Posterior cingulate gyrus (tissue), 11 donors: ENCODE data around the gene ARHGAP6.
A peak's percentile ranks its signal among the peaks of the same experiment; 100 is the strongest.
"Not testable (repeated sequence)": the region's sequence is repeated elsewhere in the genome, so short reads cannot be mapped to it uniquely, and the experiment has no call there.

ENCODE experiments used
- DNase-seq, 10 donors: peaks; one replicate each; pipeline versions ENCODE4 v3.0.0 to v3.0.0-alpha.2; 2020 to 2021; ENCODE audit warnings: mixed read lengths in 3 of 10
- intact Hi-C: fragments of 100-400 bp; cut with DNase I; formaldehyde crosslinking; loops from one replicate; pipeline ENCODE4 v1.15.1; 2023

Gene ARHGAP6

DNA sequence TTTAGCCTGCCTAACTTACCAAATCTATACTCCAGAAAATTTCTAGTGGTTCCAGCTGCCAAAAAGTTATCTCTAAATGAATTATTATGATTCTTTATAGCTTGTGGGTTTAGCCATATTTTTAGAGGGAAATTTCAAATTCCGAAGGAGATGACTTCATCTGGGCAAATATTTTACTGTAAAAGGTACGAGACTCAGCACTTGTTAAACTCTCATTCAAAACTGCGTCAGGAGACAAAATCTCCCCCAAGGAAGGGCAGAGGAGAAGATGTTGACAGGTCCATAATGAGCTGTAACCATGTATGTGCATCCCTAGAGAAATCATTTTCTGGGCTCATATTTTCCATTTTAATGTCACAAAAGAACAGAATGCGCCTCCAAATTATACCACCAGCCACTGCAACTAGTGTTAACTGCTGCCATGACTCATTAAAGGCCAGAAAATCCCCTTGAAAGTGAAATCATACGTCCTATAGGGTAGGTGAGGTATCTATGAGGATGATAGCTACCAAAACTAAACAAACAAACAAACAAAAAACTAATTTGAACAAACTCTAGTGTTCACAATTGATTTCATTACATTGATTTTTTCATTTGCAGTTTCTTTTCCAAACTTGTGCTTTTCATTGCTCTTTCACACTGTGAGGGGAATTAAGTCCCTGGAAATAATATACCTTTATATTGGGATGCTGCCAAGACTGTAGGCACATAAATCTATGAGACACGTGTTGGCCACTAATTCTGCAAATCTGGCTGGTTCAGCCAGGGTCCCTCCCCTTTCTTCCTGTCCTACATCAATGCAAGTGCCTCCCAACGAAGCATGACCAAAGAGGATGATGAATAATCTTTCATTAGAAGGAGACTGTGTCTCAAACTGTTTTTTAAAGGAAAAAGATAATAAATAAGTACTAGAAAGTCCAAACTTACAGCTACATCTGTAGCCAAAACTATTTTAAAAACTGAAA, 85.8 kb downstream of the ARHGAP6 start:
- intact Hi-C loops, result no loop called here

GRCh38 chrX:11578301-11578700, 87.4 kb downstream of the ARHGAP6 start:
- DNase-seq, intact Hi-C loops: not testable (repeated sequence)

More for the DNA sequence above, 85.8 kb downstream of the ARHGAP6 start:
- no peak for DNase-seq

GRCh38 chrX:11577603-11578002, 88.1 kb downstream of the ARHGAP6 start:
- no peak for DNase-seq
- intact Hi-C loops, result no loop called here

- intact Hi-C loops, result no loop called here
These were observed 90.4 kb downstream of the ARHGAP6 start for GRCh38 chrX:11575332-11575731.

DNA sequence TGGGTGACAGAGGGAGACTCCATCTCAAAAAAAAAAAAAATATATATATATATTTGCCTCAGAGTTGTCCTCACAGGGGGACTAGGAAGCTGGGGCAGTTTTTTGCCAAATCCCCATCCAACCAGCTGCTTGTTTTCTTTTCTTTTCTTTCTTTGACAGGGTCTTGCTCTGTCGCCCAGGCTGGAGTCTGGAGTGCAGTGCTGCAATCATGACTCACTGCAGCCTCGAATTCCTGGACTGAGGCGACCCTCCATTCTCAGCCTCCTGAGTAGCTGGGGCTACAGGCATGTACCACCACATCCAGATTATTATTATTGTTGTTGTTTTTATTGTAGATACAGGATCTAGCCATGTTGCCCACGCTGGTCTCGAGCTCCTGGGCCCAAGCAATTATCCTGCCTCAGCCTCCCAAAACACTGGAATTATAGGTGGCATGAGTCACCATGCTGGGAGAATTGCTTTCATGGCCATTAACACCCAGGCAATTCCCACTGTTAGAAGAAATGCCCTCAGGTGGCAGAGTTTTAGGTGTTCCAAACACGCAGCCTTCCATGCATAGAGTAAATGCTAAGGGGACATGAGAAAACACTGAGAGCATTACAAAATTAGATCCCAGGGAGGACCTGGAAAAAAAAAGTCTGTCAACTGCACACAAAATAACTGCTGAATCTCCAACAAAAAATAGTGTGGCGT, 98.0 kb downstream of the ARHGAP6 start:
- intact Hi-C loops, result no loop called here
- DNase-seq, result peak in 2 of 10 donors; percentile 60 to 62

More at GRCh38 chrX:11575332-11575731, 90.4 kb downstream of the ARHGAP6 start:
- DNase-seq, result no peak

GRCh38 chrX:11566789-11567188, 98.9 kb downstream of the ARHGAP6 start:
- intact Hi-C loops, result no loop called here
- no peak for DNase-seq

GRCh38 chrX:11566173-11566572, 99.5 kb downstream of the ARHGAP6 start:
- intact Hi-C loops, result no loop called here
- DNase-seq, result no peak

DNA sequence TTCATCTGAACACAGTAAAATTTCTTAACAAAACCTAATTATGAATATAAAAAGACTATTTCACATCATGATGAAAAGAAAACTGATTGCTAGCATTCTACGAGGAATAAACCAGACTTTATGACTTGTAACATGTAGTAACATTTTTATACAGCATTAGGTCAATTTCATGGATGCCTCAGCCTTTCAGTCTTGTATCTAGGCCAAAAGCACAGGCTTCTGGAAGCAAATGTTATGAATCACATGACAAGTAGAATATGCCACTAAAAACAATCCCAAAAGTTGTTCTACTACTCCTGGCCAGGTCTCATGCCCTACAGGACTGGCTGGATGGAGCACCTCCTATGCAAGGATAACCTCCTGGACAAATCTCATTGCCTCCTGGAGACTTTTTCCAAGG, 101.2 kb downstream of the ARHGAP6 start:
- intact Hi-C loops, result no loop called here
- DNase-seq, result no peak

- intact Hi-C loops, result no loop called here
- DNase-seq, result no peak
These were observed 103.2 kb downstream of the ARHGAP6 start for GRCh38 chrX:11562570-11562969.

GRCh38 chrX:11558972-11559371, 106.7 kb downstream of the ARHGAP6 start:
- DNase-seq, result no peak
- intact Hi-C loops, result no loop called here

DNA sequence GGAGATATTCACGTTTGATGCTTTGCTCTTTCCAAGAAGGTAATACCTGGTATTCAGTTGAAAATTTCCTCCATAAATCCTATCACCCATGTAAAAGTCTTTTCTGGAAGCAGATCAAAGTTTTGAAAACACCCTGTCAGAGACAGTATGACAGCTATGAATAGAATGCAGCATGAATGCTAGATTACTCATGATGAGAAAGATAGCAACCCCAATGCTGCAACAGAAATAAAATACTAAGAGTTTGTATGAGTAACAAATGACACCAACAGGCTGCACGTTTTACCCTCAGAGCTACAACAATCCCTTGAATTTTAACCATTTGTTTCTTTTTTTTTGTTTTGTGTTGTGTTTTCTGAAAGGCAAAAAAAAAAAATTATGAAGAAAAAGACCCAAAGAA, 108.6 kb downstream of the ARHGAP6 start:
- DNase-seq, result no peak
- intact Hi-C loops, result no loop called here

GRCh38 chrX:11555759-11556158, 110.0 kb downstream of the ARHGAP6 start:
- intact Hi-C loops, result no loop called here
- DNase-seq, result no peak

DNA sequence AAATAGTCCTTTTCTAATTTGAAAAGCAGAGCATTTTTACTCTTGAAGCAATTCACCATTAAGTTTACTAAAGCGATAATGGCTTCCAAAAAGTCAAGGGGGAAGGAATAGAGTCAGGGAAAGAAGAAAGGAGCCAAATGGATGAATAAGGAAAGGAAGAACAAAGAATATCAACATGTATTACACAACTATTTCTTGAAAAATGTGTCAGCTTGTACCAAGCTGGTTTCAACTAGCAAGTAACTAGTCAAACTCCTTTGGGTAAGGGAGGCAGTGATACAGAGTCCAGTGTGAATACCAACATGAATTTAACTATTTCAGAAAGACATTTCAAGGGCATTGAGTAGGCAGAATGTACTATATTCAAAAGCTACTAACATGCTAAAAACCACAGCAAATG, 112.1 kb downstream of the ARHGAP6 start:
- intact Hi-C loops, result no loop called here
- no peak for DNase-seq

GRCh38 chrX:11551151-11551550, 114.6 kb downstream of the ARHGAP6 start:
- intact Hi-C loops, result no loop called here
- no peak for DNase-seq

- DNase-seq, result no peak
- intact Hi-C loops, result no loop called here
These were observed 118.8 kb downstream of the ARHGAP6 start for GRCh38 chrX:11546917-11547316.

DNA sequence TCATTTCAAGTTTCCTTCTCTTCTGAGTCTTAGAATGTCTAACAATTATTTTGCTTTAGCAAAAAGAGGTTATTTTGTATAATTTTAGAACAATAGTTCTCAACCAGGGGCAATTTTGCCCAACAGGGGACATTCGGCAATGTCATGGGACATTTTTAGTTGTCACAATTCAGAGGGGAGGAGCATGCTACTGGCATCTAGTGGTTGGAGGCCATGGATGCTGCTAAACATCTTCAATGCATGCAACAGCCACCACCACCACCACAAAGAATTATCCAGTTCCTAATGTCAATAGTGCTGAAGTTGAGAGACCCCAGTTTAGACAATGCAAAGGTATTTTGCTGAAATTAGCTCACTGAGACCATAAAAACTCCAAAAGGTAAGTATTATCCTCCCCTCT, 122.5 kb downstream of the ARHGAP6 start:
- intact Hi-C loops, result no loop called here

DNA sequence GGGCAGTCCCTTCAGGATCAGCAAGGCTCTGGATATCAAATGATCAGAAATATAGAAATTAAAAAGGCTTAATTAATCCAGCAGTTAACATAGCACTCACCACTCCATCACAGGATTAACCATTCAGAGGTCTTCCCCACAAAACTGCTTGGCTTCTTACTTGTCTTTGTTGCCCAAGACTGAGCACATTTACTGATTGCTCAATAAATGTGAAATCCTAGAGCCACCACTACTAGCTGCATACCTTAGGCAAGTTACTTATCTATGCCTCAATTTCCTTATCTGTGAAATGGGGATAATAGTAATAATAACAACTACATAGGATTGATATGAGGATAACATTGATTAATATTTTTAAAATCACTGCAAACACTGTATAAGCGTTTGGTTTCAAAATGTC, 124.2 kb downstream of the ARHGAP6 start:
- DNase-seq, result no peak
- intact Hi-C loops, result no loop called here

More for the DNA sequence above, 122.5 kb downstream of the ARHGAP6 start:
- no peak for DNase-seq

- no peak for DNase-seq
- intact Hi-C loops, result no loop called here
These were observed 125.0 kb downstream of the ARHGAP6 start for GRCh38 chrX:11540532-11541377.

DNA sequence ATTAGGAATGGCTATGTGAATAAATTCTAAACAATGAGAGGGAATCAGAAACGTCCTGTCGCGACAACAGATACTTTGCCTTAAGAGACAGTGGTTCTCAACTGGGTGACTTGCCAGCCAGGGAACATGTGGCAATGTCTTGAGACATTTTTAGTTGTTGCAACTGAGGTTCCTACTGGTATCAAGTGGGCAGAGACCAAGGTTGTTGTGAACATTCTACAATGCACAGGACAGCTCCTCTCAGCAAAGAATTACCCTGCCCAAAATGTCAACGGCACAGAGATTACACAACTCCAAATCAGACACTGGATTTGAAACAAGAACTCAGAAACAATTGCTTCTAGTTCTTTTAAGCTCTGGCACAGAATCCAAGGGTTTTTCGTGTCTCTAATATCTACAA, 128.6 kb downstream of the ARHGAP6 start:
- no peak for DNase-seq
- intact Hi-C loops, result loop anchor here (10.0 kb wide), 1 partner anchor 1238 kb away; no protein-coding TSS in a partner anchor

DNA sequence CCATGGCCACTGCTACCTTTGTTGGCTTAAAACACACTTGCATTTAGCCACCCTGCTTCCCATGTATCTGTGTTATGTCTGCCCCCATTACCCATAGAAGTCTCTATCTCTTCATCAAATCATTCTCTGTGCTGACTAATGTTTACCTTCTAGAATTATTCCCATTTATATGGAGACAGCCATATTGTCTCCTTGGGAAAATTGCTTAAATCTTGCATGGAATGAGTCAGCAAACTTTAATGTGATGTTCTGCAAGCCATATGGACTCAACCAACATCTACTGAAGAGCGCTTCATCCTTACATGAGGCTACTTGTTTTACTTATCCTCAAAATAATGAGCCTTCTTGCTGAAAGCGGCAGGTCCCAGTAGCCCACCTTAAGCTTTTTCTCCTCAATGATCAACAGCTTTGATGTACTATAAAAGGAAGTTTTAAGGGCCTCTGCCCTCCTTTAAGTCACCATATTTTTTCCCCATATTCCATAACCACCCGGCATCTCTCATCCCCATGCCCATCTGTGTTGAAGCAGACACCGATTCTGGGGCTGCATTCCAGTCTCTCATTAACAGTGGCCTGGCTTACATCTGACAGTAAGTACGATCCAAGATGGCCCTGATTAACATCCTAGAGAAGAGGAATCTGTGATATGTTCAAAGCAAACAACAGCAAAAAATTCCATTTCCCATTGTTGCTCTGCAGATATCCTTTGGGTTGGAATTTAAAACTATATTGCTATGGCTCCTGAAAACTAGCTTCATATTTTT, 130.4 kb downstream of the ARHGAP6 start:
- DNase-seq, result no peak
- intact Hi-C loops, result loop anchor here (10.0 kb wide), 1 partner anchor 1239 kb away; no protein-coding TSS in a partner anchor
